H1 (cell line): ENCODE data around the gene SYT14. TPM values are rescaled to one million over a fixed set of nuclear protein-coding genes. Genes with fewer than 3 reads are reported as not detected.

Experiments
- CHD1 ChIP-seq: IDR thresholded peaks from 2 replicates; pipeline ENCODE4 v1.6.1; 2012; ENCODE audit warnings: low read depth, low read length, improper control_type of control experiment
- HDAC6 ChIP-seq: IDR thresholded peaks from one replicate; pipeline ENCODE4 v1.7.1; 2012; ENCODE audit warnings: low read depth, mild to moderate bottlenecking, inconsistent platforms, low read length, moderate library complexity
- polyA plus RNA-seq, 7 experiments: library from polyadenylated mRNA; depleted of rRNA in 3 of 7; stranded (reverse) in 5 of 7; unstranded in 2 of 7; fragments of >200 nt in 5 of 7; fragments of 200-250 nt in 2 of 7; gene quantifications; 1 replicate in 5 of 7; 2 replicates in 1 of 7; 4 replicates in 1 of 7; pipeline versions ENCODE4 v1.2.1 to v1.2.3, GENCODE V29; 2011 to 2013; ENCODE audit warnings: missing spikeins in 2 of 7, mixed read lengths in 2 of 7
- total RNA-seq: library from RNA; stranded (reverse); fragmentation: NEBNext Ultra II Directional; extraction: Animal tissue kit (Norgen Biotek cat#: 25700); gene quantifications from 2 replicates; pipeline ENCODE4 v1.2.1, GENCODE V29; 2021

The SYT14 gene
- total and polyA plus RNA-seq, 2 of the 8 experiments (the other 6 are each of a cell fraction or from before 2014, with no cell fraction given): 2.3 to 18.4 TPM

GRCh38 chr1:210057593-210057992 lies 119.6 kb downstream of the SYT14 start (continued):
- no peak for TF ChIP-seq HDAC6
- TF ChIP-seq CHD1: no peak
